Vagina (tissue), 2 donors: Measurements from ENCODE around the gene SYT13.

ENCODE experiments used
- POLR2A ChIP-seq, 2 donors: fragments of 450-650 bp; IDR thresholded peaks; one replicate each; pipeline ENCODE4 v1.6.1; 2017; ENCODE audit warnings: antibody characterized with exemption in 2 of 2, mild to moderate bottlenecking in 2 of 2, moderate library complexity in 2 of 2
- POLR2AphosphoS5 ChIP-seq, 2 donors: sonication (generic); formaldehyde crosslinking; IDR thresholded peaks; one replicate each; pipeline ENCODE4 v1.9.0; 2017; ENCODE audit warnings: antibody characterized with exemption in 2 of 2, mild to moderate bottlenecking in 2 of 2, low read depth in 1 of 2; ENCODE audit not compliant: insufficient read depth in 1 of 2
- TF ChIP-seq, protein P1 (sequence below), 3 experiments: fragments of 450-650 bp in 2 of 3; fragments of 200-600 bp in 1 of 3; sonication (generic) in 1 of 3; IDR thresholded peaks; one replicate each; pipeline ENCODE4 v1.5.1; 2017 to 2019; ENCODE audit warnings: antibody characterized with exemption in 3 of 3, mild to moderate bottlenecking in 2 of 3, moderate library complexity in 2 of 3

DNA sequence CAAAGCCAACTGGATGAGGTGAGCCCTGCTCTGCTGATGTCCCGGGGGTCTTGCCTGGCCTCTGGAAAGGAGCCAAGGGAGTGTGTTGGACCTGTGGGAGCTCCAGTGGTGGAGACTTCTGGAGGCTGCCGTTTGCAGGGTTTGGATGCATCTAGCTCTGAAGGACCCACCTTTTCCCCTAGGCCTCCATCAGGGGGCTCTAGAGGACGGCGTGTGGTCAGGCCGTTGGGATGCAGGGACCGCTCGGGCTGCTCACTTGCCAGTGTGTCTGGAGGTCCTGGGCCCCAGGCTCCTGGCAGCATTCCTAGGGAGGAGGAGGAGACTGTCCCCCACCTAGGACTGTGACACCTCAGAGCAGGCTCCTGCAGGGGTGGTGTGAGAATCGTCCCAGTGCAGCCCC is 81.4 kb downstream of the SYT13 start:
- TF ChIP-seq, protein P1, sequence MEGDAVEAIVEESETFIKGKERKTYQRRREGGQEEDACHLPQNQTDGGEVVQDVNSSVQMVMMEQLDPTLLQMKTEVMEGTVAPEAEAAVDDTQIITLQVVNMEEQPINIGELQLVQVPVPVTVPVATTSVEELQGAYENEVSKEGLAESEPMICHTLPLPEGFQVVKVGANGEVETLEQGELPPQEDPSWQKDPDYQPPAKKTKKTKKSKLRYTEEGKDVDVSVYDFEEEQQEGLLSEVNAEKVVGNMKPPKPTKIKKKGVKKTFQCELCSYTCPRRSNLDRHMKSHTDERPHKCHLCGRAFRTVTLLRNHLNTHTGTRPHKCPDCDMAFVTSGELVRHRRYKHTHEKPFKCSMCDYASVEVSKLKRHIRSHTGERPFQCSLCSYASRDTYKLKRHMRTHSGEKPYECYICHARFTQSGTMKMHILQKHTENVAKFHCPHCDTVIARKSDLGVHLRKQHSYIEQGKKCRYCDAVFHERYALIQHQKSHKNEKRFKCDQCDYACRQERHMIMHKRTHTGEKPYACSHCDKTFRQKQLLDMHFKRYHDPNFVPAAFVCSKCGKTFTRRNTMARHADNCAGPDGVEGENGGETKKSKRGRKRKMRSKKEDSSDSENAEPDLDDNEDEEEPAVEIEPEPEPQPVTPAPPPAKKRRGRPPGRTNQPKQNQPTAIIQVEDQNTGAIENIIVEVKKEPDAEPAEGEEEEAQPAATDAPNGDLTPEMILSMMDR (IDR thresholded peaks at IDR 0.05): no peak
- TF ChIP-seq POLR2A (IDR thresholded peaks at IDR 0.05) (no peak), POLR2AphosphoS5 (IDR thresholded peaks at IDR 0.05; ENCODE audit: insufficient read depth in 1 of 2, low read depth in 1 of 2) (no peak)
